HG03039 (cell line): ENCODE results near the gene CAMK2G.

Source experiments
- ATAC-seq: cut with Tn5 transposase; IDR thresholded peaks from one replicate; pipeline ENCODE4 v1.9.1; 2021; ENCODE audit warnings: mild to moderate bottlenecking, moderate library complexity; ENCODE audit not compliant: unreplicated experiment

CAMK2G gene

GRCh38 chr10:73816917-73817729 lies 57.2 kb downstream of the CAMK2G start:
- no peak for ATAC-seq

- no peak for ATAC-seq
Measured at GRCh38 chr10:73815719-73816030, 58.7 kb downstream of the CAMK2G start.

DNA sequence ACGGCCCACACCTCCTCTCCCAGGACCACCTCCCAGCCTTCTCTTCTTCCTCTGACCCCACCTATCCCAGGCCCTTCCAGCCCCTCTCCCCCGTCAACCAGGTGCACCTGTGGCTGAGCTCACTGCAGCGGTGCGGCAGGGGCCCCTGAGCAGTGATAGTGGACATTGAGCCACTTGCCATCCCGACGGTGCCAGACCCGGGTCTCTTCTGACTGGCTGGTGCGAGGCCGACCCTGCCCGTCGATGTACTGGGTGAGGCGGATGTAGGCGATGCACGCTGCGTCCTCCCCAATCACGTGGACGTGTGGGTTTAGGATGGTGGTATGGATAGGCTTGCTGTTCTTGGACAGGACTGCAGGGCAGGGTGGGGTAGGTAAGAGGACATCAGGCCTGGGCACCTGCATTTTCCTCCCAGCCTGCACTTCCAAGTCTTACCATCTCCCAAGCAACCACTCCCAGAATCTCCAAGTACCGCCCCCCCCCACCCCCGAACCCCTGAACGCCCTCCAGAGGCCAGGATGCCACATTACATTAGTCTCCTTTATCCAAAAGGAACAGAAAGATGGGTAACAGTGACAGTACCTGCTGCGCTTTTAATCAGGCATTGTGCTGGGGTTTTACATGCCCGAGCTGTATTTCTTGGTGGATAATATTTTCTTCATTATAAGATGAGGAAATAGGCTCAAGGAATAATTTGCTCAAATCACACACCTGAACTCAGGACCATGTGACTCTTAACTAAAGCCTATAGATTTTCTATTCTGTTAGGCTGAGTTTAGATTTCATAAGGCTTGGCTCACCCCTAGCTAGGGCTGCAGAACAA lies 59.2 kb downstream of the CAMK2G start:
- ATAC-seq = no peak

DNA sequence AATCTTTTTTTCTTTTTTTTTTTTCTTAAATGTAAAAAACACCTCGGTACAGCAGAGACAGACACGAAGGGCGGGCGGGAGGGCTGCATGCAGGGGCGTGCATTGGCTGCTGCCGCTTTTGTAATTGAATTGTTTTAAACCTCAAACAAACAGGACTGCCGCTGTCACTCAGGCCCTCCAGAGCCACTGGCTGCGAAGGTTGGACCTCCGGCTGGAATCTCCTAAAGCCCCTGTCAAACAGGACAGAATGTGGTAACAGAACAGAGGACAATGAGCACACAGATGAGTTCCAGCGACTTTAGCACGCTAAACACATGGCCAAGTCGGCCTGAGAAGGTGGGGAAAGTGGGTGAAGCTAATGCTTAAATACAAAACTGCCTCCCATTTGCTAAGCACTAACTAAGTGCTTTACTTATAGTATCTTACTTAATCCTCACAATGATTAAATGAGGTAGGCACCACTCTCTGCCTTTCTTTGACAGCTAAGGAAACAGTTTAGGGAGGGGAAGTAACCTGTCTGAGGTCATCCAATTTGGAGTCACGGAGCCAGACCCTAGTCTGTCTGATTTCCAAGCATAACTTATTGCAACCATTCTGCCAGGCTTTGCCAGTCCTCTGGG lies 60.0 kb downstream of the CAMK2G start:
- ATAC-seq = no peak

DNA sequence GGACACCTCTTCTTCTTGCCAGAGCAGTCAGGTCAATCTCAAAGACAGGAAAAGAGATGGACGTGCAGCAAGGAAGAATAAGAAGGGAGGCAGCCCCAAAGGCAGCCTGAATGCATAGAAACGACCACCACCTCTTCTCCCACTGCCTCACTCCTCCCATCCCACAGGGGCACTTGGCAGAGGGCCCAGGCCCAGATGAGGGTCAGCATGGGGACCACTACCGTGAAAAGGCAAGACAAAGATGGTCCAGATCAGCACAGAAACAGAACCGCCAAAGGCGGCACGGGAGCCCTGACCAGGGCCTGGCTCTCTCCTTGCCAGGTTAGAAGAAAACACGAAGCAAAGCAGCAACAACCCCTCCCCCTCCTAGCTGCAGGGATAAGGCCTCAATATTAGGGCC lies 61.0 kb downstream of the CAMK2G start:
- no peak for ATAC-seq

- no peak for ATAC-seq
Measured at GRCh38 chr10:73812657-73813056, 61.7 kb downstream of the CAMK2G start.

- peak; percentile 20 for ATAC-seq
Measured at GRCh38 chr10:73810735-73811465, 63.5 kb downstream of the CAMK2G start.

DNA sequence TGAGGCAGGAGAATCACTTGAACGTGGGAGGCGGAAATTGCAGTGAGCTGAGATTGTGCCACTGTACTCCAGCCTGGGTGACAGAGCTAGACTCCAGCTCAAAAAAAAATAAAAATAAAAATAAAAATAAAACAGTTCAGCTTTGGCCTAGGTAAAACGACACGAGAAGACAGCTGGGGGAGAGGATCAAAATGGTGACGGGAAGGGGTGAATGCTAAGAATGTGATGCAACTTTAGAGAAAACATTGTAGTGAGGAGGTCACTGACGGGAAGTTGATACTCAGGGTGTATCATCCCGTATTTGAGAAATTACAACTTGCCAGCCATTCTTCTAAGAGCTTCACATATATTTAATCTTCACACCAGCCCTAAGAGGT lies 64.0 kb downstream of the CAMK2G start:
- ATAC-seq = no peak

DNA sequence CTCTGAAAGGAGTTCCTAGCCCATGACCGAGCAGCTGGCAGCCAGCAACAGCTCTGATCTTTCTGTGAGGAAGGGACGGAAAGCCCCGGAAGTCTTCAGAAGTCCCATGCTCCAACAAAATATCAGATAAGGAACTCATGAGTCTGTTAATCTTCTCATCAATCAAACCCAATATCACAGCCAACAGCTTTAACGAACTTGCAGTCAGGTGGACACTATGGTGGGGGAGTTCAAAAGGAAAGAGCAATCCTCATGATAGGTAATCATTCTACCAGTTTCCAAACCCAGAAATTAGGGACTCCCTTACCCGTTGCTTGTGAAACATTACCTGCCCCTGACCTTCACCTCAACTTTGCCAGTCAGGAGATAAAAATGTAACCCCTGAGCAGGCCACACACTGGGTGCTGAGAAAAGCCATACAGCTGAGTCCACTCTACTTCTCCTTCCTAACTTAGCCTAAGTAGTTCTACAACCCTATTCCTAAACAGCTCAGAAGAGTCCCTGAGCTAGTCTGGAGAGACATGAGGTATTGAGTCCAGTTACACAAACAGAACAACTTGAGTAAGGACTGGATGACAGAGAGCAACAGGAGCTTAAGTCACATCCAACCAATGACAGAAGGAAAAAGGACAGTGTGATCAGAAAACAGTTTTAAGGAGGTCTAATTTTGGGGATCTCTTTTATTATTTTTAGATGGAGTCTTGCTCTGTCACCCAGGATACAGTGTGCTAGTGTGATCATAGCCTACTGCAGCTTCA lies 65.1 kb downstream of the CAMK2G start:
- no peak for ATAC-seq

DNA sequence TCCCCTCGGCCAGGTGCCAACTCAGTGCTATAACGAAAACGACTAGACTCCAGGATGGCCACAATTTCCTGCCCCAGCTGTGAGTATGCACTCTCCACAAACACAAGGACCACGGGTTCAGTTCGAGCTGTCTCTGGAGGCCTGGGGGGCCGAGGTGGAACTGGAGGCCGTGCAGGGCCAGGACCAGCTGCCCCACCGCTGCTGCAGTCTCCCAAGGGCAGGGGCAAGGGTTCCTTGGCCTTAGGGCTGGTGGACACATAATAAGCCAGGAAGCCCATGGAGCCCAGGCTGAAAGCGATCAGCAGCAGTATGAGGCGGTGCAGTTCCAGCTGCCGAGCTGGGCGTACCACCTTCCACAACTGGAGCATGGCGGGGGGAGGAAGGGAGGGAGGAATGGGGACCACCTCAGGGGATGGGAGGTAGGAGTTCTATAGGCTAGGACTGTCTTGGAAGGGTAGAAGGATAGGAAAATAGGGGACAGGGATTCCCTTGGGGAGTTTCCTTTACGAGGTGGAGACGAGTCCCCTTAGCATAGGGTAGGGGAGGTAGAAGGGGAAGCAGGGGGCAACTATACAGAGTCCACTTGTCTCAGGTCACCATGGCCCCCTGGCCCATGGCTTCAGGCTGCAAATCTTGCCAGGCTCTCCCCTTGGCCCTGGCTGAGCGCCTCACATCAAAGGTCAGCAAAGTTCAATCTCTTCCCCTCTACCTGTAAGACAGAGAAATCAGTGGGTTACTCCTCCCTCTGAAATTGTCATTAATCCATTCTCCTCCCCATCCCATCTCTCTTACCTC lies 66.1 kb downstream of the CAMK2G start:
- ATAC-seq = no peak

- no peak for ATAC-seq
Measured at GRCh38 chr10:73807471-73807870, 66.9 kb downstream of the CAMK2G start.

DNA sequence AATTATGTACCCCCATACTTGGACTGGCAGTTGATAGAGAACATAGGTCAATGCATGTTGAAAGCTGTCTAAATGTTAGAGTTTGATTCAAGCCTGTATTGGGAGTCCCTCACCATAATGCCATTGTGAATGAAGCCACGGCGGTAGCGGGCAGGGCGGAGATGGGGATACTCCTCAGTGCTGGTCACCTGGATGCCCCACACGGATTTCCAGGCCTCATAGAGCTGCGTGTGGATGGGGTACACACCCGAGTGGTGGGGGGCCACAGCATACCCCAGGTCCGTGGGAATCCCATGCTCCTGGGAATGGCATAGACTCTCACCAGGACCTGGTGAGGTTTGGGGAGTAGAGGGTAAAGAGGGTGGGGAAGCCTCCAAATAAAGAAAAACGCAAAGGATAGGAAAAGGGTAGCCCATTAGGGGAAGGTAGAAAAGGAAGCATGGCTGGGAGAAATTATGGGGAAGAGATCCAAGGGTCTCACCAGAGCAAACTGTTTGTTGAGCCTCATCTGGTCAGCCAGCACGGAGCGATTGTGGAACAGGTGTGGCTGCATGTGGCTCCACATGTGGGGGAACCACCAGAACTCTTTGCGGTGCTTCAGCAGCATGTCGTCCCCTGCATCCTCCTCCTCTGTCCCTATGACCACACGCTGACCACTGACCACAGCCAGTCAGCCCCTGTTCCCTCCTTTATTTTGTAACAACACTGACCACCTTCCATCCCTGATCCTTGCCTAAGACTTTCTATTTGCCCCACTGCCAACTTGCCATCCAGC lies 68.0 kb downstream of the CAMK2G start:
- ATAC-seq = no peak

DNA sequence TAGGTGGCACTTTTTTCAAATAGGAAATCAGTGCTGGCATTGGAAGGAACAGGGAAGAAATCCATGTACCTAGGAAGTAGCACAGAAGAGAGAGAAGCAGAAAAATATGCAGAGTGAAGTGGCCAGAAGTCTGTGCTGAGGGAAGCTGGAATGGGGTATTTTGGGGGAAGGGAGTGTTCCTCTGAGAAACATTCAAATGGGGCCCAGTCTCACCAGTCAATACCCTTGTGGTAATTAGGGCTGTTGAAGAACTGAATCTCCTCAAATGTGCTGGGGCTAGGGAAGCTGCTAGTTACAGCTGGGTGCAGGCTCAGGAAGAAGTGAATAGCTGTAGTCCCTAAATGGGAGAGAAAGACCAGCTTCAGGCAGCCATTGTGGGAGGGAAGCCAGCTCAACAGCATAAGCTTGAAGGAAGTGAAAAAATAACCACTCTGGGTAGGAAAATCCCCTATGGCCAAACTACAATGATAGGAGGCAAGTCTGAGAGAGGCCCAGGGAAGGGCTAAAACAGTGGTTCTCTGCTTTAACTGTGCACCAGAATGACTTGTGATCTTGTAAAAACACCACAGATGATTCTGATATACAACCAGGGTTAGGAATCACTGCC lies 70.6 kb downstream of the CAMK2G start:
- peak; percentile 56 for ATAC-seq

DNA sequence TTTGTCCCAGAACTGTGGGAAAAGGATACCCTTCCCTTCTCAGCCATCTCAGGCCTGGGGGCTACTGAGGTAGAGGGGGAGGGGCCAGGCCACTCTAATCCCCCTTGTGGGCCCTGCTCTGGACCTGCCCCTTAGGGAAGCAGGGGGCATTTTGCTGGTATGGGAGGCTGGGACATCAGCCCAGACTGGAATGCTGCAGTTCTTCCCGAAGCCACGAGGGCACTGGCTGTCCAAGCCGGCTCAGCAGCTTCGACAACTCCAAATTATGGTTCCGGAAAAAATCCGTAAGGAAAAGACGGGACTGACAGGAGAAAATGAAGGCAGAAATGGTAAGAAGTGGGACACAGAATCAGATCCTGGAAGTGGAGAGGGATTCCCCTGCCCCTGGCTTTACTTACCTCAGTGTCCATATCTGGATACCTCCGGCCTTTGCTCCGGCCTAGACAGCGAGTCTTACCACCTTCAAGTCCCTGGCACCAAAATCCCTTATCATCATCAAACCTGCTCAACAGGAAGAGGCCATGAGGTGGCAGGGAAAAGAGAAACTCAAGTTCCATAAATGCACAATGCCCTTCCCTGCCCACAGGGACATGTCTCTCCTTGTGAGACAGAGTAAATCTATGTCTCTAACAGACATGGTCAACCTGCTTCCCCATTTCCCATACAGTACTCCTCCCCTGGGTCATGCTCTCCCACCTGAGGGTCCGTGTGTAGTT lies 71.9 kb downstream of the CAMK2G start:
- no peak for ATAC-seq

GRCh38 chr10:73801253-73801590 lies 73.1 kb downstream of the CAMK2G start:
- ATAC-seq = no peak

GRCh38 chr10:73800560-73801252 lies 73.6 kb downstream of the CAMK2G start:
- no peak for ATAC-seq

GRCh38 chr10:73799899-73800559 lies 74.3 kb downstream of the CAMK2G start:
- ATAC-seq = no peak
